Measurements from ENCODE around the gene FLCN.
A peak's percentile ranks its signal among the peaks of the same experiment; 100 is the strongest.
"Not testable (repeated sequence)": the region's sequence is repeated elsewhere in the genome, so short reads cannot be mapped to it uniquely, and the experiment has no call there.

The FLCN gene
- total RNA-seq: 36.6 to 92.4 (median 63.4) reads per million in 18 experiments

- peak; percentile 92 to 96 for DNase-seq
Measured at GRCh38 chr17:17237026-17237799, at the start of gene FLCN. Gene FLCN (minus strand): TSS chr17:17237168. CDS start chr17:17228137, 9,031 bp downstream.

- no peak for DNase-seq
Measured at GRCh38 chr17:17285951-17286350, 49.0 kb upstream of the FLCN start.

GRCh38 chr17:17280613-17281549, 43.9 kb upstream of the FLCN start, which contains the start of gene COPS3:
Gene COPS3 (minus strand): TSS chr17:17281246. CDS start chr17:17281186, 60 bp downstream.
- DNase-seq: peak; percentile 96 to 97

- DNase-seq: peak; percentile 31 to 63
Measured at GRCh38 chr17:17279316-17279715, 42.3 kb upstream of the FLCN start.

- DNase-seq: not testable (repeated sequence)
Measured at GRCh38 chr17:17277431-17277830, 40.5 kb upstream of the FLCN start.

GRCh38 chr17:17275971-17276370, 39.0 kb upstream of the FLCN start:
- DNase-seq: peak; percentile 74 to 76

- peak in 1 of 2 donors; percentile 20 for DNase-seq
Measured at GRCh38 chr17:17269926-17270773, 33.2 kb upstream of the FLCN start.

- DNase-seq: no peak
Measured at GRCh38 chr17:17264430-17264829, 27.5 kb upstream of the FLCN start.

GRCh38 chr17:17258998-17259397, 22.0 kb upstream of the FLCN start:
- no peak for DNase-seq

- DNase-seq: no peak
Measured at GRCh38 chr17:17258011-17258410, 21.0 kb upstream of the FLCN start.

- no peak for DNase-seq
Measured at GRCh38 chr17:17256316-17256715, 19.3 kb upstream of the FLCN start.

- DNase-seq: not testable (repeated sequence)
Measured at GRCh38 chr17:17255689-17256088, 18.7 kb upstream of the FLCN start.

- peak; percentile 89 to 95 for DNase-seq
Measured at GRCh38 chr17:17254036-17254435, 17.1 kb upstream of the FLCN start.

GRCh38 chr17:17253406-17253805, 16.4 kb upstream of the FLCN start:
- DNase-seq: peak in 1 of 2 donors; percentile 18

GRCh38 chr17:17252149-17252661, 15.2 kb upstream of the FLCN start:
- DNase-seq: no peak

- no peak for DNase-seq
Measured at GRCh38 chr17:17246879-17247278, 9.9 kb upstream of the FLCN start.

- DNase-seq: no peak
Measured at GRCh38 chr17:17243163-17243562, 6.2 kb upstream of the FLCN start.

GRCh38 chr17:17242246-17242645, 5.3 kb upstream of the FLCN start:
- no peak for DNase-seq

- no peak for DNase-seq
Measured at GRCh38 chr17:17241656-17242055, 4.7 kb upstream of the FLCN start.

- DNase-seq: no peak
Measured at GRCh38 chr17:17239832-17240231, 2.9 kb upstream of the FLCN start.

GRCh38 chr17:17236295-17237025, 508 bp downstream of the FLCN start:
- DNase-seq: peak; percentile 9 to 24

Measured in inflammatory macrophage (primary cell).